Endometrial microvascular endothelial cells (primary cell): ENCODE results near the gene ZNF614. TPM values are rescaled to one million over a fixed set of nuclear protein-coding genes. Genes with fewer than 3 reads are reported as not detected.
"Not testable (repeated sequence)": the region's sequence is repeated elsewhere in the genome, so short reads cannot be mapped to it uniquely, and the experiment has no call there.

Source experiments
- in situ Hi-C: cut with HindIII; loops from 2 replicates; pipeline ENCODE4 v1.10.0; 2017; ENCODE audit warnings: low sequenced_read_pairs, low pct_unique_long_range_greater_than_20kb; ENCODE audit errors: inconsistent ontology term
- total RNA-seq: library from RNA; depleted of rRNA; stranded (reverse); fragments of >200 nt; gene quantifications from one replicate; pipeline ENCODE4 v1.2.3, GENCODE V29; 2015; ENCODE audit errors: inconsistent ontology term

The ZNF614 gene
- total RNA-seq, 1 donor from 2014 or later: 7.5 TPM

DNA sequence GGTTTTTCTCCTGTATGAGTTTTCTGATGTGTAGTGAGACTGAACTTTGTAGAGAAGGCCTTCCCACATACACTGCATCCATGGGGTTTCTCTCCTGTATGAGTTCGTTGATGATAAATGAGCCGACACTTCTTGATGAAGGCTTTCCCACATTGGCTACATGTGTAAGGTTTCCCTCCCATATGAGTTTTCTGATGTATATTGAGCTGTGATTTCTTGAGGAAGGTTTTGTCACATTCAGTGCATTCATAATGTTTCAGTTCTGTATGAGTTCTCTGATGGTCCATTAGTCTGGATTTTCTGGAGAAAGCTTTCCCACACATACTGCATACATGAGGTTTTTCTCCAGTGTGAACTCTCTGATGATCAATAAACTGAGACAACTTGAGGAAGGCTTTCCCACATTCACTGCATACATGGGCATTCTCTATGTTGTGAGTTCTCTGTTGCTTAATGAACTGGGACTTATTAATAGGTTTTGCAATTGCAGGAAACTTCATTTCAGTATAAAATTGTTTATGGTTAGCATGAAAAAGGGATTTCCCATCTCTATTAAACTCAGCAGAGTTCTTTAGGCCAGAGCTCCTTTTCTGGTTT lies 34.0 kb downstream of the ZNF614 start:
- in situ Hi-C loops: no loop called here

DNA sequence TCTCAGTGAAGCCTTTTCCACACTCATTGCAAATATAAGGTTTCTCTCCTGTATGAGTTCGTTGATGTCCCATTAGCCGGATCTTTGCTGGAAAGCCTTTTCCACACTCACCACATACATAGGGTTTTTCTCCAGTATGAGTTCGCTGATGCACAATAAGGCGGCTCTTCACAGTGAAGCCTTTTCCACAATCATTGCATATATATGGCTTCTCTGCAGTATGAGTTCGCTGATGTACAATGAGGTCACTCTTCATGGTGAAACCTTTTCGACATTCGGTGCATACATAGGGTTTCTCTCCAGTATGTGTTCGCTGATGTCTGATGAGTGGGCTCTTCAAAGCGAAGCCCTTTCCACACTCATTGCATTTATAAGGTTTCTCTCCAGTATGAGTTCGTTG lies 34.8 kb downstream of the ZNF614 start:
- in situ Hi-C loops: no loop called here

DNA sequence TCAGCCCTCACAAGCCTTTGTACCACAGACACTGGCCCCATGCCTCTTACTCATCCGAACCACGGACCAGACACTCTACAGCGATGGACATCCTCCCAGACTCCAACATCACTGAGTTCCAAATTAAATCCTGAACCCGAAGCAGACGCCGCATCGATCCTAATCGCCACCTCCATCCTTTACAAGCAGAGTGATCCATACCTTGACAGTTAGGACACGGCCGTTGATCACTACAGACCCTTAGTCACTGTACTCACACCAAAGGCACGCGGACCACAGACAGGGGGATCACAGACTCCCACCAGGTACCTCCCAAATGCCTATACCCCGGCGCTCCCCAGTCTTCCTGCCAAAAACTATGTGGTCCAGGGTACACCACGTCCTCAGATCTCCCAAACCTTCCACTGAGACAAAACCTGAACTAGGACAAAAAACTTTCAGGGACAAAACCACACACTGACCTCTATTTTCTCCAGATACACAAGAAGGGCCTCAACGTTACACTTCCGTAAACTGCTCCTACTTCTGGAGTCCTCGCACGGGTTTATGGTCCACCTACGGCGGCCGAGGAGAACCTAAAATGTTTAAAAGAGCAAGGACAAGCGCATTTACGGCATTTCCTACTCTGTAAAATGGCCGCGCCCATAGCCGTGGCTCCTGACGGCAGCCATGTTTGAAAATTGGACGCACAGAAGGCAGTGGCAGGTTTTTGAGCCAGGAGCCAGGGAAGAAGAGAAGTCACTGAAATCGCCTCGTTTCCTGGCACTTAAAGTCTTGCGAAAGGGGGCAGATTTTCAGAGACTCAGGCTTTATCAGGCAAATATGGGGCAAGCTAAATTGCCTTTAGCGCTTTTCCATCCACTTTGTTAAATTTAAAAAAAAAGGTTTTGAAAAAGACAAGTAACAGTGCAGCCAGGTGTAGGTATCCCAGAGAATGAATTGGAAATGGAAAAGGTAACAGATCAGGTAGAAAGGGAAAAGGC lies 41.6 kb downstream of the ZNF614 start, which contains the start of gene ZNF350:
TSS of gene ZNF350 (minus strand) at position 532 of the 983 bp plus-strand sequence. CDS start 12,480 bp downstream, outside the sequence.
- in situ Hi-C loops: no loop called here

DNA sequence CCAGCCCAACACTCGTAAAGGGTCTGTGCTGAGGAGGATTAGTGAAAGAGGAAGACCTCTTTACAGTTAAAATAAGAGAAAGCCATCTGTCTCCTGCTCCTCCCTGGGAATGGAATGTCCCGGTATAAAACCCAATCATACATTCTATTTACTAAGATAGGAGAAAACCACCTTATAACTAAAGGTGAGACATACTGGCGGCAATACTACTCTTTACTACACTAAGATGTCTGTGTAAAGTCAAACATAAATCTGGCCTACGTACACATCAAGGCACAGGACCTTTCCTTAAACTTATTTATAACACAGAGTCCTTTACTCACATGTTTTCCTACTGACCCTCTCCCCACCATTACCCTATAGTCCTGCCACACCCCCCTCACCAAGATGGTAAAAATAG lies 44.8 kb downstream of the ZNF614 start:
- in situ Hi-C loops: no loop called here

DNA sequence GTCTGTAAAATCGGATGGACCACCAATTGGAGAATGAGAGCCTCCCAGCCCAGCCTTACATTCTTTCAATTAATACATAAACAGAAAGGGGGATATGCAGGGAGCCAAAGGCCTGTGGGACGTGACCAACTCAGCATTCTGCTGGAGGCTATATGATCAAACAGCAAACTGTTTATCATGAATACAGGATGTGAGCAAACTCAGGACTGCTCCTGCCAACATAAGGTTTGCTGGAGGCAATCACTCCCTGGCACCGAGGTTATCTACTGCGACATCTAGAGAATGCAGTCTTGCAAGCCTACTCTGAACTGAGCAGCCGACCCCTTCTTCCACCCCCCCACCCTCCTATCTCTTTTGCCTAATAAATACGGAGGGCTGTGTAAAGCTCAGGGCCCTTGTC lies 47.3 kb downstream of the ZNF614 start:
- in situ Hi-C loops: not testable (repeated sequence)

DNA sequence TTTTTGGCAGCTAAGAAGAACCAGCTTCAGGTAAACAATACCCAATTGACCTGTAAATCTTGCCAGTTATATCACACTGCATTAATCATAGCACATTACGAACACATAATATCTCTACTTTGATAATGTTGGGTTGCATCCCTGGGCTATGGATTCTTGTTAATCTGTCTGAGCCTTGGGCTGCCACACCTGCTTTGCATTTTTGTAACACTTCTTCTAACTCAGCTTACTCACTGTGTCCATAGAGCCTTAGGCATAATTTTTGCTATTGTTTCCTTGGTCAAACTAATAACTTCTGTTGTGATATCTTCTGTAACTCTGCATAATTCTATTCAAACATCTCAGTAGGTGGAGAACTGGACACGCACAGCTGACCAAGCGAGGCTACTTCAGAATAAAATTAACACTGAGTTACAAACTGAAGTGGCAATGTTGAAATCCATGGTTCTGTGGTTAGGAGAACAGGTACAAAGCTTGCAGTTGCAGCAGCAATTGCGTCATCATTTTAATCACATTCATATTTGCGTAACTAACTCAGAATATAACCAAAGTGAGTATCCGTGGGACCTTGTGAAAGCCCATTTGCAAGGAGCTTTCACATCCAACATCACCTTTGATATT lies 48.0 kb downstream of the ZNF614 start:
- in situ Hi-C loops: no loop called here

DNA sequence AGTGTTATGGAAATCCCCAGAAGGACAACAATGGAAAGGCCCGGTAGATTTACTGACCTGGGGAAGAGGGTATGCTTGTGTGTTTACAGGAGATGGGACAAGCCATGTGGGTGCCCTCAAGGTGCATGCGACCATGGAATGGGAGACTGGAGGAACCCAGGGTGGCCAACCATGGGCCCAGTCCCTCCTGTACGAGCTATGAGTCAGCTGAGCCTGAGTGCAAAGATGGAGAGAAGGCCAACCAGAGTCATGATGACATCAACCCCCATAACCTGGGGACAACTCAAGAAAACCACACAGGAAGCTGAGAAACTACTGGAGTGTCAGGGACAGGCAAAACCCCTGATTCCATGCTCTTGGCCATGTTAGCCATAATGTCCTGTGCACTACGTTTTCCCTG lies 49.3 kb downstream of the ZNF614 start:
- in situ Hi-C loops: no loop called here

DNA sequence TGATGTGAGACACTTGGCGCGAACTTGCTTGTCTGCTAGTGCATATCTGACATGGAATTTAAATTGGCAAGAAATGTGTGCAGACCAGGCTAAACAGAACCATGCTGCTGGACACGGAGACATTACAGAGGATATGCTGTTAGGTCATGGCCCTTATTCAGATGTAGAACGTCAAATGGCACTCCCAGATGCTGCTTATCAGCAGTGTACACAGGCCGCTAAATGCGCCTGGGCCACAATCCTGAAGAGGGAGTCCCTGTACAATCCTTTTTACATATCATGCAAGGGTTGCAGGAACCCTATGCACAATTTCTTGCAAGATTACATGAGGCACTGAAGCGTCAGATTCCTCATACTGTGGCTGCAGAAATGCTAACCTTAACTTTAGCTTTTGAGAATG lies 50.8 kb downstream of the ZNF614 start:
- in situ Hi-C loops: no loop called here

DNA sequence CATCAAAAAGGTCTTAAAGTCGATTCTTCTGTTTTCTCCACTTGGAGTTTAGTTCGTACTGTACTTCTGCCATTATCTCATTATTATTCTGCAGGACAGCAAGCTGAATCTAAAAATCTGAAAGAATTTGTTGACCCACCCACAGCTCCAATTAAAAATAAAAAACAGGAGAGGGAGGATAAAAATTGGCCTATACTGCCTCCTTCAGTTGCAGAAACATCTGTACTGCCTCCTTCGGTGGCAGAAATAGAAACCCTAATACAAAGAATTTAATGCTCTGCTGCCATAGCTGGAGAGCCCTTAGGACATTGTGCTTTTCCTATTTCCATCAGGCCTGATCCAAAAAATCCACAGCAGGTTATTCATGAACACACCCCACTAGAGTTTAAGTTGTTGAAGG lies 51.3 kb downstream of the ZNF614 start:
- in situ Hi-C loops: no loop called here

DNA sequence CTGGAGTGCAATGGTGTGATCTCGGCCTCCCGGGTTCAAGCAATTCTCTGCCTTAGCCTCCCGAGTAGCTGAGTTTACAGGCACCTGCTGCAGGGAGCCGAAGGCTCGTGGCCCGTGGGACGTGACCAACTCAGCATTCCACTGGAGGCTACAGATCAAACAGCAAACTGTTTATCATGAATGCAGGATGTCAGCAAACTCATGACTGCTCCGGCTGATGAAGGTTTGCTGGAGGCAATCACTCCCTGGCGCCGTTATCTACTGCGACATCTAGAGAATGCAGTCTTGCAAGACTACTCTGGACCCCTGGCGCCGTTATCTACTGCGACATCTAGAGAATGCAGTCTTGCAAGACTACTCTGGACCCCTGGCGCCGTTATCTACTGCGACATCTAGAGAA lies 52.4 kb downstream of the ZNF614 start:
- in situ Hi-C loops: not testable (repeated sequence)

DNA sequence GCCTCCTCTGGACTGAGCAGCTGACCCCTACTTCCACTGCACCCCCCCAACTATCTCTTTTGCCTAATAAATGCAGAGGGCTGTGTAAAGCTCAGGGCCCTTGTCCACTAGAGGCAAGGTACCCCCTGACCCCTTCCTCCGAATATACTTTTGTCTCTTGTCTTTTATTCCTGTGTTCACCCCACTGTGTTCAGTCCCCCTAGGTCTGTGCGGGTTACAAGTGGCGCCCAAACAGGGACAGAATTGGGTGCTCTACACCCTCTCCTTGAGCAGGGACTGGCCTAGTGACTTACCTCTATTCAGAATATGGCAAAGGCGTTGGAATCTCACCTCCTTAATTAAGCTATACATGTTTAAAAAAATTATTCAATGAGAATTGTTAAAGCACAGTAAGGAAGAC lies 56.6 kb downstream of the ZNF614 start:
- in situ Hi-C loops: no loop called here

DNA sequence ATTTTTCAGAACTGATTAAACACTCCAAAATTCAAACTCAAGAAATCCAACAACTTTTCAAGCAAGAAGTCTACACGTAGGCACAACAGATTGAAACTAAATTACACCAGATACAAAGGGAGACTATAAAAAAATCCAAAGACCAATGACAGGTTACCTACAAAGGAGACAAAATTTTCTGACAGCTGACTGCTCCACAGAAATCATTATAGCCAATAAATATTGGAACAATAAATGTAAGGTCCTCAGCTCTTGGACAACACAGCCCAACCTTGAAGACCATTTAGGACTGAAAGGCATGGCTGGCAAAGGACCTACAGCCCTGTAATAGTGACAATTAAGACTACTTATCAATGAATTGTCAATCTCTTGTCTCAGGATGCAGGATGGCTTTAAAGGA lies 57.5 kb downstream of the ZNF614 start:
- in situ Hi-C loops: no loop called here

DNA sequence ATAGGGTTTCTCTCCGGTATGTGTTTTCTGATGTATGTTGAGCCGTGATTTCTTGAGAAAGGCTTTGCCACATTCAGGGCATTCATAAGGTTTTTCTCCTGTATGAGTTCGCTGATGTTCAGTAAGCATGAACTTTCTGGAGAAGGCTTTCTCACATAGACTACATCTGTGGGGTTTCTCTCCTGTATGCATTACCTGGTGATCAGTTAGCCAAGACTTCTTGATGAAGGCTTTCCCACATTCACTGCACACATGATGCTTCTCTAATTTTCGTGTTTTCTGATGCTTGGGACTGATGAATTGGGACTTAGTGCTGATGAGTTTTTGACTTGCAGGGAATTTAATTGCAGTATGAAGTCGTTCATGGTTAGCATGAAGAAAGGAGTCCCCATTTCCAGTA lies 62.6 kb downstream of the ZNF614 start:
- in situ Hi-C loops: no loop called here

Other genes starting within 250 kb of the ZNF614 start
- not detected for gene FPR3, start 233.2 kb downstream of the ZNF614 start, total RNA-seq
- 6.5 TPM for gene ZNF577, start 140.4 kb downstream of the ZNF614 start, total RNA-seq
- 1.9 TPM for gene ZNF649, start 123.4 kb downstream of the ZNF614 start, total RNA-seq
- 4.5 TPM for gene ZNF613, start 100.9 kb downstream of the ZNF614 start, total RNA-seq
- gene ZNF350, start 41.5 kb downstream of the ZNF614 start, total RNA-seq: 16.4 TPM
- 0.93 TPM for gene ZNF615, start 20.2 kb downstream of the ZNF614 start, total RNA-seq
- 1.6 TPM for gene ZNF432, start 20.5 kb upstream of the ZNF614 start, total RNA-seq
- gene ZNF841, start 67.4 kb upstream of the ZNF614 start, total RNA-seq: 5.9 TPM
- 4.2 TPM for gene ZNF616, start 111.6 kb upstream of the ZNF614 start, total RNA-seq
- 2.2 TPM for gene ZNF836, start 143.2 kb upstream of the ZNF614 start, total RNA-seq
- gene PPP2R1A, start 161.7 kb upstream of the ZNF614 start, total RNA-seq: 327 TPM
- 3.9 TPM for gene ZNF766, start 241.2 kb upstream of the ZNF614 start, total RNA-seq